SK-N-DZ (cell line): Measurements from ENCODE around the gene CD300LF. TPM values are rescaled to one million over a fixed set of nuclear protein-coding genes. Genes with fewer than 3 reads are reported as not detected.

Experiments used
- DNase-seq: peaks from one replicate; pipeline ENCODE4 v3.0.0-alpha.2; 2015; ENCODE audit warnings: low spot score
- polyA plus RNA-seq, 2 experiments: library from polyadenylated mRNA; depleted of rRNA; stranded (reverse); fragments of >200 nt; gene quantifications; 2 replicates each; pipeline ENCODE4 v1.2.3, GENCODE V29; 2014

CD300LF gene
- polyA plus RNA-seq (2014; cell fraction: cytosol; rRNA removed), result not detected in 2 replicates
- polyA plus RNA-seq (2014; cell fraction: nucleus; rRNA removed), result not detected in 2 replicates

- DNase-seq, result no peak
Observed at GRCh38 chr17:74712756-74713155, at the start of gene CD300LF. TSS of gene CD300LF (minus strand) at chr17:74712923. CDS start at chr17:74712866, 57 bp downstream.

GRCh38 chr17:74761931-74762330, 49.2 kb upstream of the CD300LF start:
- DNase-seq, result no peak

- no peak for DNase-seq
Observed at GRCh38 chr17:74761419-74761818, 48.7 kb upstream of the CD300LF start.

GRCh38 chr17:74760404-74761105, 47.8 kb upstream of the CD300LF start:
- DNase-seq, result peak; percentile 60

- no peak for DNase-seq
Observed at GRCh38 chr17:74759941-74760340, 47.2 kb upstream of the CD300LF start.

GRCh38 chr17:74759243-74759801, 46.6 kb upstream of the CD300LF start:
- DNase-seq, result no peak

GRCh38 chr17:74758848-74759168, 46.1 kb upstream of the CD300LF start:
- no peak for DNase-seq

GRCh38 chr17:74757931-74758847, 45.5 kb upstream of the CD300LF start:
- DNase-seq, result no peak

- no peak for DNase-seq
Observed at GRCh38 chr17:74757502-74757901, 44.8 kb upstream of the CD300LF start.

GRCh38 chr17:74756891-74757290, 44.2 kb upstream of the CD300LF start:
- no peak for DNase-seq

GRCh38 chr17:74755533-74755932, 42.8 kb upstream of the CD300LF start:
- no peak for DNase-seq

GRCh38 chr17:74754832-74755231, 42.1 kb upstream of the CD300LF start:
- DNase-seq, result no peak

GRCh38 chr17:74752822-74753401, 40.2 kb upstream of the CD300LF start:
- no peak for DNase-seq

GRCh38 chr17:74752415-74752814, 39.7 kb upstream of the CD300LF start:
- no peak for DNase-seq

GRCh38 chr17:74750327-74751069, 37.8 kb upstream of the CD300LF start:
- DNase-seq, result no peak

GRCh38 chr17:74750039-74750326, 37.3 kb upstream of the CD300LF start:
- no peak for DNase-seq

- DNase-seq, result no peak
Observed at GRCh38 chr17:74749279-74750038, 36.7 kb upstream of the CD300LF start.

GRCh38 chr17:74748529-74749278, 36.0 kb upstream of the CD300LF start, which contains the start of gene NHERF1:
TSS of gene NHERF1 (plus strand) at chr17:74748628. CDS start at chr17:74748847, 219 bp downstream.
- peak; percentile 93 for DNase-seq

GRCh38 chr17:74748279-74748528, 35.5 kb upstream of the CD300LF start:
- no peak for DNase-seq

- DNase-seq, result no peak
Observed at GRCh38 chr17:74746922-74747321, 34.2 kb upstream of the CD300LF start.
